ENCODE results near the gene TVP23A.

- TF ChIP-seq TAF1 (IDR thresholded peaks at IDR 0.05; ENCODE audit: low read depth, low read length): no peak
- TF ChIP-seq POLR2A (IDR thresholded peaks at IDR 0.05; ENCODE audit: low read depth, low read length): no peak
- no peak for TF ChIP-seq POLR2AphosphoS5 (IDR thresholded peaks at IDR 0.05; ENCODE audit: low read depth, low read length)
- TF ChIP-seq SPI1 (IDR thresholded peaks at IDR 0.05; ENCODE audit: low read depth, low read length): no peak
Measured at GRCh38 chr16:10851512-10851911, 32.9 kb upstream of the TVP23A start.
